ENCODE data around the gene NVL.

NVL gene

GRCh38 chr1:224182057-224182865, 147.7 kb downstream of the NVL start:
- DNase-seq (ENCODE audit: low spot score) = peak; percentile 83

GRCh38 chr1:224181453-224181810, 148.5 kb downstream of the NVL start:
- in situ Hi-C loops (cut with MboI; ENCODE audit: low sequenced_read_pairs, unreplicated experiment) = no loop called here
- no peak for DNase-seq (ENCODE audit: low spot score)
- no peak for TF ChIP-seq CTCF (IDR thresholded peaks at IDR 0.05; ENCODE audit: borderline replicate concordance, control extremely low read depth, extremely low read depth, insufficient read depth, missing control alignments)

More at GRCh38 chr1:224182057-224182865, 147.7 kb downstream of the NVL start:
- in situ Hi-C loops (cut with MboI; ENCODE audit: low sequenced_read_pairs, unreplicated experiment) = no loop called here
- no peak for TF ChIP-seq CTCF (IDR thresholded peaks at IDR 0.05; ENCODE audit: borderline replicate concordance, control extremely low read depth, extremely low read depth, insufficient read depth, missing control alignments)

DNA sequence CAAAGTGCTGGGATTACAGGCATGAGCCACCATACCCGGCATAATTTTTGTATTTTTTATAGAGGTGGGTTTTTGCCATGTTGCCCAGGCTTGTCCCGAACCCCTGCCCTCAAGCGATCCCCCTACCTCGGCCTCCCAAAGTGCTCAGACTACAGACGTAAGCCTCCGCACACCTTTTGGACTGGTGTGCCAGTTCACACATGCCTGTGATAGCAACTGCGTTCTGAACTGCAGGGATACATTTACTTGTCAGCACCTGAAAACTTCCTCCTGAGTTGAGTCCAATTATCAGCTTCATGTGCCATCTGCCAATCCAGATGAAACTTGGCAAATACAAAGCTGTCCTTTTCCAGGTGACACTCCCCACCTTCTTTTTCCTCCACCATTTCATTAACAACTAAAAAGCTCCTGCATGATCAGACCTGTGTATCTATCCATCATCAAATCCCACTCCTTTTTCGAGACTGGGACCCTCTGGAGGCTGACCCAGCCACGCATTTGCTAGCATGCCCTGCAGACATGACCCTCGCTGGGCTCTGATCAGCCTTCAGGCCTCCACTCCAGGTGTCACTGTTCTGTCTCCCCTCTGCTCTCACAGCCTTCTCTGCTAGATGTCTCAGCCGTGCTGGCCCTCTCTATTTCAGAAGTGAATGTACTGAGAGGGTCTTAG, 149.1 kb downstream of the NVL start:
- DNase-seq (ENCODE audit: low spot score) = no peak
- TF ChIP-seq CTCF (IDR thresholded peaks at IDR 0.05; ENCODE audit: borderline replicate concordance, control extremely low read depth, extremely low read depth, insufficient read depth, missing control alignments) = no peak

GRCh38 chr1:224178894-224179293, 151.1 kb downstream of the NVL start:
- no peak for TF ChIP-seq CTCF (IDR thresholded peaks at IDR 0.05; ENCODE audit: borderline replicate concordance, control extremely low read depth, extremely low read depth, insufficient read depth, missing control alignments)
- DNase-seq (ENCODE audit: low spot score) = no peak

More for the DNA sequence above, 149.1 kb downstream of the NVL start:
- in situ Hi-C loops (cut with MboI; ENCODE audit: low sequenced_read_pairs, unreplicated experiment) = no loop called here

GRCh38 chr1:224177356-224177999, 152.5 kb downstream of the NVL start:
- in situ Hi-C loops (cut with MboI; ENCODE audit: low sequenced_read_pairs, unreplicated experiment) = no loop called here
- no peak for DNase-seq (ENCODE audit: low spot score)
- no peak for TF ChIP-seq CTCF (IDR thresholded peaks at IDR 0.05; ENCODE audit: borderline replicate concordance, control extremely low read depth, extremely low read depth, insufficient read depth, missing control alignments)

More at GRCh38 chr1:224178894-224179293, 151.1 kb downstream of the NVL start:
- in situ Hi-C loops (cut with MboI; ENCODE audit: low sequenced_read_pairs, unreplicated experiment) = no loop called here

All from GM13976 (cell line).